ENCODE measurements around the gene CCDC126.

GRCh38 chr7:23658831-23659427 is 61.7 kb downstream of the CCDC126 start:
- TF ChIP-seq POLR2A (IDR thresholded peaks at IDR 0.05) (no peak), CTCF (IDR thresholded peaks at IDR 0.05) (no peak)
